ENCODE measurements around the gene BPHL.
"Not testable (repeated sequence)": the region's sequence is repeated elsewhere in the genome, so short reads cannot be mapped to it uniquely, and the experiment has no call there.

Gene BPHL

GRCh38 chr6:3152689-3153088 is 34.2 kb downstream of the BPHL start:
- Histone ChIP-seq H3K4me1 (ENCODE audit: control insufficient read depth, insufficient read depth, low read length) (no peaks in the 10 kb centered on the region), H3K36me3 (ENCODE audit: control insufficient read depth, insufficient read depth, low read length) (peaks cover 7% of the 10 kb centered on the region; the same call in 1 of the 2 replicates), H3K4me3 (ENCODE audit: low read length) (no peak overlapping the region), H3K9me3 (ENCODE audit: control insufficient read depth, insufficient read depth, low read length) (no peaks in the 10 kb centered on the region), H3K27ac (ENCODE audit: low read length) (no peak overlapping the region), H3K27me3 (ENCODE audit: control insufficient read depth, insufficient read depth, low read length) (no peaks in the 10 kb centered on the region)
- WGBS (ENCODE audit: insufficient coverage, insufficient read length), result no CpG with 5 or more reads among the region's 3 CpGs
- no peak for DNase-seq (ENCODE audit: low read depth, low spot score)

DNA sequence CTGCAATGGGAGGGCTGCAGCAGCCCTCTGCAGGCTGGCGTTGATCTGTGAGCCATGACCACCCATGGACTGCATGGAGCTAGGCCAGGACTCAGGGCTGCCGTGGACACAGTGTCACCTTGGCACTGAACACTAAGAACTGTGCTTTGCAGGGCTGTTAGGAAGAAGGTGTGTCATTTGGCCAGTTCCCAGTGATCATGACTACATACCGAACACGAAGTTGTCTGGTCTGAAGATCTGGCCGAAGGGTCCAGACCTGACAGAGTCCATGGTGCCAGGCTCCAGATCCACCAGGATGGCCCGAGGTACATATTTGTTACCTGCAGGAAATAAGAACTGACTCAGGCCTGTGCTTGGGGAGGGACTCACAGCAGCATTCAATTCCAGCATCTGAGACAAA is 36.9 kb downstream of the BPHL start:
- no CpG with 5 or more reads among the region's 6 CpGs for WGBS (ENCODE audit: insufficient coverage, insufficient read length)
- not testable (repeated sequence) for H3K4me3 ChIP-seq (ENCODE audit: low read length); H3K4me1 ChIP-seq (ENCODE audit: control insufficient read depth, insufficient read depth, low read length); H3K9me3 ChIP-seq (ENCODE audit: control insufficient read depth, insufficient read depth, low read length); DNase-seq (ENCODE audit: low read depth, low spot score); H3K27me3 ChIP-seq (ENCODE audit: control insufficient read depth, insufficient read depth, low read length); H3K27ac ChIP-seq (ENCODE audit: low read length); H3K36me3 ChIP-seq (ENCODE audit: control insufficient read depth, insufficient read depth, low read length)

DNA sequence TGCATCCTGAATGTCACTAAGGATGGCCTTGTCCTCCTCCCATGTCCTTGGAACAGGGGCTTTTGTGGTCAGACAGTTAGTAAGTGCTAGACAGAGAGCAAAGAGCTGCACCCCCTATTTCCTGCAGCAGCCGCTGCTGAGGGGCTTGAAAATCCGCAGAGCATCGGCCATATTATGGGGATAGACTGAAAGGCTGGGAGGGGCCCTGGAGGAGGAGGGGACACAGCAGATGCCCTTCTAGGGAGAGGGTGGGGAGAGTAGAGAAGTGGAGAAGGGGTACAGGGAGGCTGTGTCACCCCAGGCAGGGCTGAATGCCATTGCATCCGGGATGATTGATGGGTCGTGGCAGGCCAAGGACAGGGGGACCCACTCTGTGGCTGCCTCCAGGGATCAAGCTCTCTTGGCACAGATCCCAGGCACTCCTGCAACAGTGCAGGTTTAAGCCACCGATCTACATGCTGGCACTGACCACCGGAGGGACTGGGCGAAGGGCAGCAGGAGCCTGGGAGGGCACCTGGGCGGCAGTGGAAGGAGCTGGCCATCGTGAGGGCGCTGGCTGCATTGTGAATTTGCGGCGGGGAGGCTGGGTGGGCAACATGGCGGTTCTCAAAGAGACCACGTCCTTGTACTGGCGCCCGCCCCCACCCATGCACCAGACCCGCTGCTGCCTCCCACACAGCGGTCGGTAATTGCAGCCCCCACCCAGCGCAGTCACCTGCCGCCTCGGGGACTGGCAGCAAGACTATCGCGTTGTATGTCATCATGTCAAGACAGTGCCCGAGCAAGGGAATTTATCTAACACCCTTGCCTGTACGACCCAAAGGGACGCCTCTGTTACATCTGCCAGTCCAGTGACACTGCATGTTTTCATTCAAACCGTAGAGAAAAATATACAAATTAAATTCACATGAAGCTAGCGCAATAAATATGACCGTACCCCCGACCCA is 37.9 kb downstream of the BPHL start:
- H3K4me1 ChIP-seq (ENCODE audit: control insufficient read depth, insufficient read depth, low read length); DNase-seq (ENCODE audit: low read depth, low spot score); H3K36me3 ChIP-seq (ENCODE audit: control insufficient read depth, insufficient read depth, low read length); H3K27ac ChIP-seq (ENCODE audit: low read length); H3K27me3 ChIP-seq (ENCODE audit: control insufficient read depth, insufficient read depth, low read length); H3K9me3 ChIP-seq (ENCODE audit: control insufficient read depth, insufficient read depth, low read length): not testable (repeated sequence)
- peak overlapping the region; percentile 67; the same call in 1 of the 2 replicates for H3K4me3 ChIP-seq (ENCODE audit: low read length)
- no CpG with 5 or more reads among the region's 32 CpGs for WGBS (ENCODE audit: insufficient coverage, insufficient read length)

DNA sequence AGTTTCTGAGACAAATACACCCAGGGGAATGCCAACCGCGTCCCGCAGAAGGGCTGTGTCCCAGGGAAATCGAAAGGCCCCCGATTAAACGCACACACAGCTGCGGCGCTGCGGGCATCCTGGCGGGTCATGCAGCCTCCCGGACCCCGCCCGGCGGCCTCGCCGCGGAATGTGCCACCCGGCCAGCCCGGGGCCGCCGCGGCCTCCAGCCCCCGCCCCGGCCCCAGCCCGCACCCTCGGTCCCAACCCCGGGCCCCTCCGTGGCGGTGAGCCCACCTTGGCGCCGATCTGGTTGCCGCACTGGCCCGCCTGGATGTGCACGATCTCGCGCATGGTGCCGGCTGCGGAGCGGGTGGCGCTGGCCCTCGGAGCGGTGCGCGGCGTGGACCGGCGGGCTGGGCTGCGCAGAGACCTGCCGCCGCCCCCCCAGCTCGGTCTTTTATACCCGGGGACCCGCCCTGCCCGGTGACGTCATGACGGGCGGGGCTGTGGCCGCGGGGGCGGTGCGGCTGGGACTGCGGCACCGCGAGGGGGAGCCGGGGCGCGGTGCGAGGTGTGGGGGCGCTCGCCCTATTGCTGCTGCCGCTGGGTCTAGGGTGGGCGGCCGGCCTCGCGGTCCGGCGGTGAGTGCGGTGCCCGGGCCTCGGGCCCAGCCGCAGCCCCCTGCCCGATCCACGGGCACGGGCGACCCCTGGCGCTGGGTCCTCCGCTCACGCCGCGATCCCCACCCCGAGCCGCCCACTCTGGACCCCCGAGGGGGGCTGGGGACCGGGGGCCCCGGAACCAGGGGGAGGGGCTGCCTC is 38.8 kb downstream of the BPHL start, which contains the start of gene TUBB2A:
TUBB2A (minus strand) TSS at position 414 of the 803 bp plus-strand sequence; CDS start at position 333, 81 bp downstream.
- peaks cover 7% of the 10 kb centered on the region; the same call in 1 of the 2 replicates for H3K36me3 ChIP-seq (ENCODE audit: control insufficient read depth, insufficient read depth, low read length)
- H3K4me3 ChIP-seq (ENCODE audit: low read length), result peak within 1 kb of the TSS; percentile 67
- H3K4me1 ChIP-seq (ENCODE audit: control insufficient read depth, insufficient read depth, low read length), result peaks cover 3% of the 10 kb centered on the region; the same call in 1 of the 2 replicates
- H3K27me3 ChIP-seq (ENCODE audit: control insufficient read depth, insufficient read depth, low read length), result no peaks in the 10 kb centered on the region
- H3K9me3 ChIP-seq (ENCODE audit: control insufficient read depth, insufficient read depth, low read length), result no peaks in the 10 kb centered on the region
- no peak within 1 kb of the TSS for H3K27ac ChIP-seq (ENCODE audit: low read length)
- WGBS (ENCODE audit: insufficient coverage, insufficient read length), result no CpG with 5 or more reads among the region's 95 CpGs
- no peak for DNase-seq (ENCODE audit: low read depth, low spot score)

DNA sequence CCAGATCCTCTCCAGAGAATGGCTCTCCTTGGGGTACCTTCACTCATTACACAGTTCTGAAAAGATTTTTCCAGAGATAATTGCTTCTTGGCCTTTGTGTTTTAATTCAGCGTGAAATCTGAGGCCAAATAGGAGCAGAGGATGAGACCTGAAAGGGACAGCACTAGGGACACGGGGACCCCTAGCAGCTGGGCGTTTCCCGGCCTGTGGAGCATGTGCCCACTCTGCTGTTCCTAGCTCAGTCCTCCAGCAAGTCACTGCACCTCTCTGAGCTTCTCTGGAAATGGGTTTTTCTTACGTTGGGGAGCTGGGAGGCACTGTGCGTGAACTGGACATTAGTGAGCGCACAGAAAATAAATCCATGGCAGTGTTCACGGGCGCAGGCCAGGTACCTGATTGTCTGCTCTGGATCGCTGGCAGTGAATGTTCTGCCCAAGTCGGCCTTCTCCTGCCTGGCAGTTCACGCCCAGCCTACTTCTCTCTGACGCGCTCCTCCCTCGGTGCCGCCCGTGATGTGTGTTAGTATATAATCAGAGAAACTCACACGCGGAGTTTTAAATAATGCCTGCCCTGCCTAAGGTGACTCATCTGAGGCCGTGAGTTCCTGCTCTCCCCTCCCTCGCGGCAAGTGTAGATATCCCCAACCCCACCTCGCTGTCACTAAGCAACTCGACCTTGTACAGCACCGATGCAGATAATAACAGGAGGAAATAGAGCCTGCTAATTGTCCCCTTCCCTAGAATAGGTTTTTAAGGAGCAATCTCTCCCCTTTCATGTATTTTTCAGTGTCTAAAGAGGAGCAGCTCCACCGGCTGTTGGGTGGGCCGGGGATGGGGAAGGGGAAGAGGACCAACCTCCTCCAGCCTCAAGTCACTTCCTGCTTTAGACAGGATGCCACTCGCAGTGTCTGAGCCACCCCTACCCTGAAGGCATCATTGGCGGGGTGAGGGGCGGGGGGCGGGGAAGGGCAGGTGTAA is 41.6 kb downstream of the BPHL start:
- DNase-seq (ENCODE audit: low read depth, low spot score), result no peak
- Histone ChIP-seq H3K27ac (ENCODE audit: low read length) (no peak overlapping the region), H3K9me3 (ENCODE audit: control insufficient read depth, insufficient read depth, low read length) (no peaks in the 10 kb centered on the region), H3K4me3 (ENCODE audit: low read length) (no peak overlapping the region), H3K36me3 (ENCODE audit: control insufficient read depth, insufficient read depth, low read length) (peaks cover 7% of the 10 kb centered on the region; the same call in 1 of the 2 replicates), H3K27me3 (ENCODE audit: control insufficient read depth, insufficient read depth, low read length) (no peaks in the 10 kb centered on the region), H3K4me1 (ENCODE audit: control insufficient read depth, insufficient read depth, low read length) (peaks cover 11% of the 10 kb centered on the region; the same call in 1 of the 2 replicates)
- WGBS (ENCODE audit: insufficient coverage, insufficient read length), result no CpG with 5 or more reads among the region's 31 CpGs

- Histone ChIP-seq H3K36me3 (ENCODE audit: control insufficient read depth, insufficient read depth, low read length) (no peaks in the 10 kb centered on the region), H3K4me1 (ENCODE audit: control insufficient read depth, insufficient read depth, low read length) (peaks cover 12% of the 10 kb centered on the region; the same call in 1 of the 2 replicates), H3K4me3 (ENCODE audit: low read length) (peak overlapping the region; percentile 6; the same call in 1 of the 2 replicates), H3K9me3 (ENCODE audit: control insufficient read depth, insufficient read depth, low read length) (no peaks in the 10 kb centered on the region), H3K27me3 (ENCODE audit: control insufficient read depth, insufficient read depth, low read length) (no peaks in the 10 kb centered on the region), H3K27ac (ENCODE audit: low read length) (no peak overlapping the region)
- no peak for DNase-seq (ENCODE audit: low read depth, low spot score)
- no CpG with 5 or more reads among the region's 7 CpGs for WGBS (ENCODE audit: insufficient coverage, insufficient read length)
These were observed 43.6 kb downstream of the BPHL start for GRCh38 chr6:3162067-3162497.

- peaks cover 12% of the 10 kb centered on the region; the same call in 1 of the 2 replicates for H3K4me1 ChIP-seq (ENCODE audit: control insufficient read depth, insufficient read depth, low read length)
- WGBS (ENCODE audit: insufficient coverage, insufficient read length), result no CpG with 5 or more reads among the region's 74 CpGs
- no peak for DNase-seq (ENCODE audit: low read depth, low spot score)
These were observed 44.2 kb downstream of the BPHL start for GRCh38 chr6:3162565-3163247.

GRCh38 chr6:3163248-3163594 is 44.7 kb downstream of the BPHL start:
- no peaks in the 10 kb centered on the region for H3K9me3 ChIP-seq (ENCODE audit: control insufficient read depth, insufficient read depth, low read length)
- peak overlapping the region; percentile 32; the same call in 1 of the 2 replicates for H3K4me3 ChIP-seq (ENCODE audit: low read length)
- DNase-seq (ENCODE audit: low read depth, low spot score), result no peak
- H3K27ac ChIP-seq (ENCODE audit: low read length), result no peak overlapping the region
- H3K36me3 ChIP-seq (ENCODE audit: control insufficient read depth, insufficient read depth, low read length), result no peaks in the 10 kb centered on the region
- H3K27me3 ChIP-seq (ENCODE audit: control insufficient read depth, insufficient read depth, low read length), result no peaks in the 10 kb centered on the region
- H3K4me1 ChIP-seq (ENCODE audit: control insufficient read depth, insufficient read depth, low read length), result peaks cover 12% of the 10 kb centered on the region; the same call in 1 of the 2 replicates
- WGBS (ENCODE audit: insufficient coverage, insufficient read length), result no CpG with 5 or more reads among the region's 13 CpGs

More at GRCh38 chr6:3162565-3163247, 44.2 kb downstream of the BPHL start:
- Histone ChIP-seq H3K4me3 (ENCODE audit: low read length) (peak overlapping the region; percentile 73), H3K9me3 (ENCODE audit: control insufficient read depth, insufficient read depth, low read length) (no peaks in the 10 kb centered on the region), H3K27ac (ENCODE audit: low read length) (no peak overlapping the region), H3K27me3 (ENCODE audit: control insufficient read depth, insufficient read depth, low read length) (no peaks in the 10 kb centered on the region), H3K36me3 (ENCODE audit: control insufficient read depth, insufficient read depth, low read length) (no peaks in the 10 kb centered on the region)

DNA sequence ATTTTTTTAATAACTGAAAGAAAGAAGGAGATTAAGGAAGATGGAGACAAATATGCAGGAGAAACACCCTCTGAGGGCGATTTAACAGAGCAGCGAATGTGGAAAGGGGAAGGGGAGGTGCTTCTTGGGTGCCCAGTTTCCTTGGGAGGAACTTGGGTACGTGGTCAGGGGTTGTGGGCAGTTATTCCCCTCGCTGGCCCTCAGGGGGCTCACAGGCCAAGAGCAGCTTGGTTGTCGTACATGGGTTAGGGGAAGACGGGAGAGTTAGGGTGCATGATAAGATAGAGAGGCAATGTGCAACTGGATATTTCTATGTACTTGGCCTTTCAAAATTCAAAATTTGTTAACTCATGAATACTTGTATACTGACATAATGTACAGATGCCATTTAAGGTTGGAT is 45.9 kb downstream of the BPHL start:
- no CpG with 5 or more reads among the region's 6 CpGs for WGBS (ENCODE audit: insufficient coverage, insufficient read length)
- DNase-seq (ENCODE audit: low read depth, low spot score), result no peak
- Histone ChIP-seq H3K27me3 (ENCODE audit: control insufficient read depth, insufficient read depth, low read length) (no peaks in the 10 kb centered on the region), H3K4me3 (ENCODE audit: low read length) (no peak overlapping the region), H3K27ac (ENCODE audit: low read length) (no peak overlapping the region), H3K9me3 (ENCODE audit: control insufficient read depth, insufficient read depth, low read length) (no peaks in the 10 kb centered on the region), H3K4me1 (ENCODE audit: control insufficient read depth, insufficient read depth, low read length) (peaks cover 10% of the 10 kb centered on the region; the same call in 1 of the 2 replicates), H3K36me3 (ENCODE audit: control insufficient read depth, insufficient read depth, low read length) (no peaks in the 10 kb centered on the region)
